ENCODE data around the gene PTPN1. TPM values are rescaled to one million over a fixed set of nuclear protein-coding genes. Genes with fewer than 3 reads are reported as not detected.

The PTPN1 gene
- total and polyA plus RNA-seq, 5 donors: 20.8 to 37.4 (median 25.6) TPM

DNA sequence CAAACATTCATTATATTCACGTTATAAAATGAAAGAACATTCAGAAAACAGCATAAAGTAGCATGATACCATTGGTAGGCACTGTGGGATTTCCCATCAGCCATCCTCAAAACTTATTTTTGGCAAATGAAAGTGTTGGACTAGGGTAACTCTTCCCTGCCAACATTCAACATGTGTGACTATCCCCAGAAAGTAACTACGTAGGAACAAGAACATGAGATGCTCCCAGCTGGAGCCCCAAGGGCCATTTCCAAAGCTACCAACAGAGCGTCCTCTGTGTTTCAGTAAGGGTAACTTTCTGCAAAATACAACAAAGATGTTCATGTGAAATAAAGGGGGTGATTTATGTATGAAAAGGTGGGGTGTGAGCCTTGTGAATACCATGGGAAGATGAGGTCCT lies 28.4 kb upstream of the PTPN1 start:
- Histone ChIP-seq H3K9me3 (ENCODE audit: control insufficient read depth, low read length) (no peaks in the 10 kb centered on the region), H3K4me3 (ENCODE audit: low read length) (no peak overlapping the region), H3K27ac (ENCODE audit: low read length) (no peak overlapping the region), H3K27me3 (ENCODE audit: control insufficient read depth, insufficient read depth) (no peaks in the 10 kb centered on the region), H3K4me1 (ENCODE audit: control insufficient read depth, insufficient read depth, low read length) (no peaks in the 10 kb centered on the region)
- no peak for ATAC-seq
- no peak for DNase-seq
- 64% methylated on average over 3 of the region's 3 CpGs for WGBS
- intact Hi-C loops (cut with DNase I): loop anchor here in 1 of 4 donors (10.0 kb wide), 1 partner anchor 93 kb away; no protein-coding TSS in a partner anchor

GRCh38 chr20:50482396-50482981 lies 27.7 kb upstream of the PTPN1 start:
- WGBS: 89% methylated on average over 4 of the region's 4 CpGs
- ATAC-seq: no peak
- intact Hi-C loops (cut with DNase I): loop anchor here in 1 of 4 donors (10.0 kb wide), 1 partner anchor 92 kb away; no protein-coding TSS in a partner anchor

GRCh38 chr20:50484271-50484976 lies 25.8 kb upstream of the PTPN1 start:
- peak overlapping the region; percentile 22 for H3K27ac ChIP-seq (ENCODE audit: low read length)
- DNase-seq: no peak

More at GRCh38 chr20:50482396-50482981, 27.7 kb upstream of the PTPN1 start:
- Histone ChIP-seq H3K4me3 (ENCODE audit: low read length) (no peak overlapping the region), H3K4me1 (ENCODE audit: control insufficient read depth, insufficient read depth, low read length) (no peaks in the 10 kb centered on the region), H3K27ac (ENCODE audit: low read length) (no peak overlapping the region), H3K9me3 (ENCODE audit: control insufficient read depth, low read length) (no peaks in the 10 kb centered on the region), H3K27me3 (ENCODE audit: control insufficient read depth, insufficient read depth) (no peaks in the 10 kb centered on the region)
- DNase-seq: no peak

DNA sequence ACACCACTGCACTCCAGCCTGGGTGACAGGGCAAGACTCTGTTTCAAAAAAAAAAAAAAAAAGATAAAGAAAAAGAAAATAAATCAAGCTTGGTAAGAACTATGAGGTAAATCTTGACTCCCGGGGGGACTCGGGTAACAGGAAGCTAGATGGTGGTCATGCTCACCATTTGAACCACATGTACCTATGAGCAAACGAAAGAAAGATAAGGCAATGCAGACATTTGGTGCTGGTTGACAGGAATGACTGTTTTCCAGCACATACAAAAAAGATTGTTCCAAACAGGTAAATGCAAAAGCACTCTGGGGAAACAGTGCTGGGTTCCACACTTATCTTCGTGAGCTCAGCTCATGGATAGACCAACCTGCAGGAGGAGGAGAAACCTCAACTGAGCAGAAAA lies 22.8 kb upstream of the PTPN1 start:
- no peak overlapping the region for H3K4me3 ChIP-seq (ENCODE audit: low read length)
- H3K9me3 ChIP-seq (ENCODE audit: control insufficient read depth, low read length): no peaks in the 10 kb centered on the region
- no peak overlapping the region for H3K27ac ChIP-seq (ENCODE audit: low read length)
- ATAC-seq: no peak
- 81% methylated on average over 4 of the region's 4 CpGs for WGBS
- DNase-seq: no peak
- intact Hi-C loops (cut with DNase I): loop anchor here in 1 of 4 donors (10.0 kb wide), 1 partner anchor 87 kb away; no protein-coding TSS in a partner anchor
- H3K27me3 ChIP-seq (ENCODE audit: control insufficient read depth, insufficient read depth): no peaks in the 10 kb centered on the region
- no peaks in the 10 kb centered on the region for H3K4me1 ChIP-seq (ENCODE audit: control insufficient read depth, insufficient read depth, low read length)

More at GRCh38 chr20:50484271-50484976, 25.8 kb upstream of the PTPN1 start:
- intact Hi-C loops (cut with DNase I): loop anchor here in 1 of 4 donors (10.0 kb wide), 1 partner anchor 90 kb away; no protein-coding TSS in a partner anchor
- no peak for ATAC-seq
- Histone ChIP-seq H3K4me1 (ENCODE audit: control insufficient read depth, insufficient read depth, low read length) (no peaks in the 10 kb centered on the region), H3K27me3 (ENCODE audit: control insufficient read depth, insufficient read depth) (no peaks in the 10 kb centered on the region), H3K4me3 (ENCODE audit: low read length) (peak overlapping the region; percentile 75), H3K9me3 (ENCODE audit: control insufficient read depth, low read length) (no peaks in the 10 kb centered on the region)
- WGBS: 73% methylated on average over 6 of the region's 6 CpGs

GRCh38 chr20:50488236-50488806 lies 21.9 kb upstream of the PTPN1 start:
- Histone ChIP-seq H3K4me1 (ENCODE audit: control insufficient read depth, insufficient read depth, low read length) (no peaks in the 10 kb centered on the region), H3K27ac (ENCODE audit: low read length) (no peak overlapping the region), H3K9me3 (ENCODE audit: control insufficient read depth, low read length) (no peaks in the 10 kb centered on the region), H3K4me3 (ENCODE audit: low read length) (no peak overlapping the region), H3K27me3 (ENCODE audit: control insufficient read depth, insufficient read depth) (no peaks in the 10 kb centered on the region)
- no peak for ATAC-seq
- 73% methylated on average over 10 of the region's 10 CpGs for WGBS
- DNase-seq: no peak
- intact Hi-C loops (cut with DNase I): loop anchor here in 1 of 4 donors (10.0 kb wide), 1 partner anchor 86 kb away; no protein-coding TSS in a partner anchor

GRCh38 chr20:50491168-50491567 lies 19.0 kb upstream of the PTPN1 start:
- ATAC-seq (no peak), DNase-seq (no peak)
- Histone ChIP-seq H3K4me3 (ENCODE audit: low read length) (no peak overlapping the region), H3K27me3 (ENCODE audit: control insufficient read depth, insufficient read depth) (no peaks in the 10 kb centered on the region), H3K9me3 (ENCODE audit: control insufficient read depth, low read length) (no peaks in the 10 kb centered on the region), H3K27ac (ENCODE audit: low read length) (no peak overlapping the region), H3K4me1 (ENCODE audit: control insufficient read depth, insufficient read depth, low read length) (no peaks in the 10 kb centered on the region)
- WGBS: 48% methylated on average over 1 of the region's 1 CpG
- intact Hi-C loops (cut with DNase I): no loop called here

GRCh38 chr20:50491926-50492634 lies 18.1 kb upstream of the PTPN1 start:
- WGBS: 49% methylated on average over 8 of the region's 8 CpGs
- Histone ChIP-seq H3K4me1 (ENCODE audit: control insufficient read depth, insufficient read depth, low read length) (no peaks in the 10 kb centered on the region), H3K9me3 (ENCODE audit: control insufficient read depth, low read length) (no peaks in the 10 kb centered on the region), H3K4me3 (ENCODE audit: low read length) (no peak overlapping the region), H3K27ac (ENCODE audit: low read length) (no peak overlapping the region), H3K27me3 (ENCODE audit: control insufficient read depth, insufficient read depth) (no peaks in the 10 kb centered on the region)
- ATAC-seq (no peak), DNase-seq (peak in 1 of 3 donors; percentile 41)
- intact Hi-C loops (cut with DNase I): no loop called here

DNA sequence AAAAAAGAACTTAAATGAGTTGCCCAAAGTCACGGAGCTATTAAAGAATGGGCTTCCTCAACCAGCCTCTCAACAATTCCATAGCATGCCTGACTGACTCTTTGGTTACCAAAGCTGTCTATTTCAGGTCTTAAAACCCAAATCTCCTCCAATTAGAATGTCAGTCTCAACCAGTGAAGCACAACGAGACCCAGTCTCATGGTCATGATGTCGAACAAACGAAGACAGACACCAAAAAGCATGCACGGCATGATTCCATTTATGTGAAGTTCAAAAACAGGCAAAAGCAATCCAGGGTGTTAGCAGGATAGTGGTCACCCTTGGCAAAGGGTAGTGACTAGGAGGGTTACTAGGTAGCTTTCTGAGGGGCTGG lies 16.3 kb upstream of the PTPN1 start:
- ATAC-seq (no peak), DNase-seq (no peak)
- H3K27me3 ChIP-seq (ENCODE audit: control insufficient read depth, insufficient read depth): no peaks in the 10 kb centered on the region
- intact Hi-C loops (cut with DNase I): no loop called here
- WGBS: 87% methylated on average over 5 of the region's 5 CpGs
- H3K4me1 ChIP-seq (ENCODE audit: control insufficient read depth, insufficient read depth, low read length): peaks cover 2% of the 10 kb centered on the region
- H3K27ac ChIP-seq (ENCODE audit: low read length): no peak overlapping the region
- no peaks in the 10 kb centered on the region for H3K9me3 ChIP-seq (ENCODE audit: control insufficient read depth, low read length)
- no peak overlapping the region for H3K4me3 ChIP-seq (ENCODE audit: low read length)

DNA sequence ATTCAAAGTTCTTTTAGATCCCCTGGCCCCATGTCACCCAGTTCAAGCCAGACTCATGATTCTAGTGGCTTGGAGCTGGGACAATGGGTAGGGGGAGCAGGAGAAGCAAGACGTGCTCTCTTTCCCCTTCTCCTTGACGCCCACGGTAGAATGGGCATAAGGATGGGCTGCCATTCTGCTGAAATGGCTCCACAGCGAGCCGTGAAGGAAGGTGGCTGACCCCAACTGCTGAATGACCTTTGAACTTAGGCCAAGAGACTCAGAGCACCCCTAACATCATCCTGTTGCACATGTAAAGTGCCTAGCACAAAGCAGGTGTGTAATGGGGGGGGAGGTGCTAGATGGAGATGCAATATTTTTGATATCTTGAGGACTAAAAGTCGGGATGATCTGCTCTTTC lies 15.8 kb upstream of the PTPN1 start:
- no peak overlapping the region for H3K27ac ChIP-seq (ENCODE audit: low read length)
- DNase-seq (no peak), ATAC-seq (no peak)
- no peak overlapping the region for H3K4me3 ChIP-seq (ENCODE audit: low read length)
- H3K9me3 ChIP-seq (ENCODE audit: control insufficient read depth, low read length): no peaks in the 10 kb centered on the region
- no peaks in the 10 kb centered on the region for H3K27me3 ChIP-seq (ENCODE audit: control insufficient read depth, insufficient read depth)
- intact Hi-C loops (cut with DNase I): no loop called here
- H3K4me1 ChIP-seq (ENCODE audit: control insufficient read depth, insufficient read depth, low read length): peaks cover 2% of the 10 kb centered on the region
- WGBS: 86% methylated on average over 6 of the region's 6 CpGs

GRCh38 chr20:50496773-50497385 lies 13.3 kb upstream of the PTPN1 start:
- no peak for ATAC-seq
- Histone ChIP-seq H3K27me3 (ENCODE audit: control insufficient read depth, insufficient read depth) (no peaks in the 10 kb centered on the region), H3K4me1 (ENCODE audit: control insufficient read depth, insufficient read depth, low read length) (peaks cover 2% of the 10 kb centered on the region), H3K9me3 (ENCODE audit: control insufficient read depth, low read length) (no peaks in the 10 kb centered on the region), H3K4me3 (ENCODE audit: low read length) (no peak overlapping the region), H3K27ac (ENCODE audit: low read length) (no peak overlapping the region)
- 69% methylated on average over 5 of the region's 5 CpGs for WGBS
- intact Hi-C loops (cut with DNase I): no loop called here
- DNase-seq: no peak
